HepG2 (cell line): ENCODE data around the gene GPC6. TPM values are rescaled to one million over a fixed set of nuclear protein-coding genes. Genes with fewer than 3 reads are reported as not detected.

ENCODE experiments used
- ADNP ChIP-seq: sonication (generic); formaldehyde crosslinking; IDR thresholded peaks from 2 replicates; pipeline ENCODE4 v1.4.0; 2020; ENCODE audit warnings: missing genetic modification reagents
- BCL6 ChIP-seq: IDR thresholded peaks from 2 replicates; pipeline ENCODE4 v1.6.1; 2016; ENCODE audit warnings: missing genetic modification reagents, missing compliant biosample characterization
- FIP1L1 ChIP-seq: fragments of 200-400 bp; formaldehyde crosslinking; IDR thresholded peaks from 2 replicates; pipeline ENCODE4 v1.6.1; 2018; ENCODE audit warnings: low read depth, mild to moderate bottlenecking, low read length, moderate library complexity, borderline replicate concordance; ENCODE audit not compliant: insufficient read depth
- KLF16 ChIP-seq, 2 experiments: sonication (generic) in 1 of 2; formaldehyde crosslinking in 1 of 2; IDR thresholded peaks; 2 replicates each; pipeline versions ENCODE4 v1.6.1 to v1.8.0; 2016 to 2023; ENCODE audit warnings: missing genetic modification reagents in 2 of 2, missing compliant biosample characterization in 1 of 2
- NFIC ChIP-seq: IDR thresholded peaks from 2 replicates; pipeline ENCODE4 v1.6.1; 2012; ENCODE audit warnings: mild to moderate bottlenecking, low read length, inconsistent platforms
- PPARG ChIP-seq: conservative IDR thresholded peaks from 2 replicates; pipeline ENCODE4 v1.6.1; 2016; ENCODE audit warnings: missing biosample characterization, missing genetic modification reagents
- SAFB2 ChIP-seq: sonication (generic); formaldehyde crosslinking; IDR thresholded peaks from 2 replicates; pipeline ENCODE4 v1.5.1; 2020; ENCODE audit warnings: missing genetic modification reagents, low read depth, mild to moderate bottlenecking, borderline replicate concordance
- SRSF1 ChIP-seq: fragments of 200-400 bp; formaldehyde crosslinking; optimal IDR thresholded peaks from 2 replicates; pipeline ENCODE3; 2017; ENCODE audit warnings: mild to moderate bottlenecking, low read depth, low read length, moderate library complexity
- ZFP62 ChIP-seq: sonication (generic); formaldehyde crosslinking; IDR thresholded peaks from 2 replicates; pipeline ENCODE4 v1.4.0; 2020; ENCODE audit warnings: missing genetic modification reagents
- ZNF30 ChIP-seq: sonication (generic); formaldehyde crosslinking; IDR thresholded peaks from 2 replicates; pipeline ENCODE4 v1.5.0; 2020; ENCODE audit warnings: mild to moderate bottlenecking, missing genetic modification reagents
- ZNF543 ChIP-seq: sonication (generic); formaldehyde crosslinking; IDR thresholded peaks from 2 replicates; pipeline ENCODE4 v1.4.0; 2020; ENCODE audit warnings: mild to moderate bottlenecking, missing genetic modification reagents
- ZNF891 ChIP-seq: sonication (generic); formaldehyde crosslinking; IDR thresholded peaks from 2 replicates; pipeline ENCODE4 v1.5.0; 2020; ENCODE audit warnings: mild to moderate bottlenecking, missing genetic modification reagents
- polyA plus RNA-seq, 8 experiments: library from polyadenylated mRNA; depleted of rRNA in 3 of 8; stranded (reverse) in 7 of 8; unstranded in 1 of 8; fragments of >200 nt; fragmentation: Illumina TruSeq in 4 of 8; extraction: Trizol in 4 of 8; gene quantifications; 2 replicates each; pipeline versions ENCODE4 v1.2.1 to v1.2.3, GENCODE V29; 2011 to 2016; ENCODE audit warnings: low read depth in 4 of 8, missing spikeins in 1 of 8, mixed read lengths in 1 of 8; ENCODE audit not compliant: insufficient read depth in 1 of 8
- total RNA-seq, 5 experiments: library from RNA; depleted of rRNA; stranded (reverse); fragments of >200 nt; fragmentation: Illumina TruSeq; extraction: Trizol; gene quantifications; 2 replicates each; pipeline ENCODE4 v1.2.3, GENCODE V29; 2016; ENCODE audit warnings: low read depth in 1 of 5
- TF ChIP-seq, protein P1 (sequence below): IDR thresholded peaks from 2 replicates; pipeline ENCODE4 v1.4.0; 2020; ENCODE audit warnings: mild to moderate bottlenecking, missing genetic modification reagents
- TF ChIP-seq, protein P2 (sequence below): sonication (generic); formaldehyde crosslinking; IDR thresholded peaks from 2 replicates; pipeline ENCODE4 v1.4.0; 2020; ENCODE audit warnings: mild to moderate bottlenecking, missing genetic modification reagents, borderline replicate concordance
- TF ChIP-seq, protein P3 (sequence below): sonication (generic); formaldehyde crosslinking; IDR thresholded peaks from 2 replicates; pipeline ENCODE4 v1.8.0; 2022; ENCODE audit warnings: mild to moderate bottlenecking, missing genetic modification reagents
- TF ChIP-seq, protein P4 (sequence below): sonication (generic); formaldehyde crosslinking; IDR thresholded peaks from 2 replicates; pipeline ENCODE4 v1.9.0; 2021; ENCODE audit warnings: missing genetic modification reagents, borderline replicate concordance
- TF ChIP-seq, protein P5 (sequence below): sonication (generic); formaldehyde crosslinking; IDR thresholded peaks from 2 replicates; pipeline ENCODE4 v1.5.1; 2020; ENCODE audit warnings: missing genetic modification reagents, mild to moderate bottlenecking, borderline replicate concordance

The GPC6 gene
- total and polyA plus RNA-seq, 2 of the 13 experiments (the other 11 are each of a cell fraction or from before 2014, with no cell fraction given), result 24.5 to 33.9 TPM

DNA sequence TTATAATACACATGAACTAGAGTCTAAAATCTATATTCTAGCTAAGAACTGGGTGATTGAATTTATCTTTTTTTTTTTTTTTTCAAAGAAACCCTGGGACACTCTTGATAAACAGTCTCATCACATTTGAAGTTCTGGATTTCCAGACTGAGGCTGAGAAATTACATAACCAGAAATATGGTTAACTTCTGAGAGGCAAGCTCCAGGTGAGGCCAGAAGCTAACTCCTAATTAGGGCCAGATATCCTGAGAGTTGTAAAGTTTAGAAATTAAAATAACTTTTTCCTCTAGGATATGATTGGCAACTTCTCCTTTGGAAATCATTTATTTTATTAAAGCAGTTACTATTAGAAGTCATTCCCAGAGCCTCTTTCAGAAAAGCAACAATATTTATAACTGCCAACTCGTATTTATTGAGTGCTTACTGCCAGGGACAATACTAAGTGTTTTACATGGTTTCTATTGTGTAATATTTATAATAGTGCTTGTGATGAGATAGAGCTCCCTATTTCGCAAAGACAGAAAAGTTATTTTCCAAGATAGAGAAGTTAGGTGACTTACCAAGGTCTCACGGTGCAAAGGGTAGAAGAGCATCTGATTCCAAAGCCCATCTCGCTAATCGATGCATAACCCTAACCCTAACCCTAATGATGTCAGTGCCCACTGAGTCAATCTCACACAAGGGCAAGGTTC is 1065.2 kb downstream of the GPC6 start (continued):
- TF ChIP-seq, protein P1, sequence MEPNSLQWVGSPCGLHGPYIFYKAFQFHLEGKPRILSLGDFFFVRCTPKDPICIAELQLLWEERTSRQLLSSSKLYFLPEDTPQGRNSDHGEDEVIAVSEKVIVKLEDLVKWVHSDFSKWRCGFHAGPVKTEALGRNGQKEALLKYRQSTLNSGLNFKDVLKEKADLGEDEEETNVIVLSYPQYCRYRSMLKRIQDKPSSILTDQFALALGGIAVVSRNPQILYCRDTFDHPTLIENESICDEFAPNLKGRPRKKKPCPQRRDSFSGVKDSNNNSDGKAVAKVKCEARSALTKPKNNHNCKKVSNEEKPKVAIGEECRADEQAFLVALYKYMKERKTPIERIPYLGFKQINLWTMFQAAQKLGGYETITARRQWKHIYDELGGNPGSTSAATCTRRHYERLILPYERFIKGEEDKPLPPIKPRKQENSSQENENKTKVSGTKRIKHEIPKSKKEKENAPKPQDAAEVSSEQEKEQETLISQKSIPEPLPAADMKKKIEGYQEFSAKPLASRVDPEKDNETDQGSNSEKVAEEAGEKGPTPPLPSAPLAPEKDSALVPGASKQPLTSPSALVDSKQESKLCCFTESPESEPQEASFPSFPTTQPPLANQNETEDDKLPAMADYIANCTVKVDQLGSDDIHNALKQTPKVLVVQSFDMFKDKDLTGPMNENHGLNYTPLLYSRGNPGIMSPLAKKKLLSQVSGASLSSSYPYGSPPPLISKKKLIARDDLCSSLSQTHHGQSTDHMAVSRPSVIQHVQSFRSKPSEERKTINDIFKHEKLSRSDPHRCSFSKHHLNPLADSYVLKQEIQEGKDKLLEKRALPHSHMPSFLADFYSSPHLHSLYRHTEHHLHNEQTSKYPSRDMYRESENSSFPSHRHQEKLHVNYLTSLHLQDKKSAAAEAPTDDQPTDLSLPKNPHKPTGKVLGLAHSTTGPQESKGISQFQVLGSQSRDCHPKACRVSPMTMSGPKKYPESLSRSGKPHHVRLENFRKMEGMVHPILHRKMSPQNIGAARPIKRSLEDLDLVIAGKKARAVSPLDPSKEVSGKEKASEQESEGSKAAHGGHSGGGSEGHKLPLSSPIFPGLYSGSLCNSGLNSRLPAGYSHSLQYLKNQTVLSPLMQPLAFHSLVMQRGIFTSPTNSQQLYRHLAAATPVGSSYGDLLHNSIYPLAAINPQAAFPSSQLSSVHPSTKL (CRISPR knock-in tag), result peak; percentile 99
- TF ChIP-seq, protein P2, sequence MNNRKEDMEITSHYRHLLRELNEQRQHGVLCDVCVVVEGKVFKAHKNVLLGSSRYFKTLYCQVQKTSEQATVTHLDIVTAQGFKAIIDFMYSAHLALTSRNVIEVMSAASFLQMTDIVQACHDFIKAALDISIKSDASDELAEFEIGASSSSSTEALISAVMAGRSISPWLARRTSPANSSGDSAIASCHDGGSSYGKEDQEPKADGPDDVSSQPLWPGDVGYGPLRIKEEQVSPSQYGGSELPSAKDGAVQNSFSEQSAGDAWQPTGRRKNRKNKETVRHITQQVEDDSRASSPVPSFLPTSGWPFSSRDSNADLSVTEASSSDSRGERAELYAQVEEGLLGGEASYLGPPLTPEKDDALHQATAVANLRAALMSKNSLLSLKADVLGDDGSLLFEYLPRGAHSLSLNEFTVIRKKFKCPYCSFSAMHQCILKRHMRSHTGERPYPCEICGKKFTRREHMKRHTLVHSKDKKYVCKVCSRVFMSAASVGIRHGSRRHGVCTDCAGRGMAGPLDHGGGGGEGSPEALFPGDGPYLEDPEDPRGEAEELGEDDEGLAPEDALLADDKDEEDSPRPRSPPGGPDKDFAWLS (CRISPR knock-in tag), result no peak
- TF ChIP-seq FIP1L1 (no peak), ADNP (CRISPR knock-in tag) (no peak), ZNF891 (CRISPR knock-in tag) (no peak), ZFP62 (CRISPR knock-in tag) (no peak), ZNF543 (no peak), KLF16 (CRISPR knock-in tag; IDR thresholded peaks at IDR 0.05) (peak in 1 of 2 experiments; percentile 88; a peak in 2 of 4 replicates), NFIC (peak; percentile 96), BCL6 (peak; percentile 95), SRSF1 (no peak), SAFB2 (CRISPR knock-in tag) (no peak), PPARG (CRISPR knock-in tag) (peak; percentile 100), ZNF30 (CRISPR knock-in tag) (no peak)
- TF ChIP-seq, protein P3, sequence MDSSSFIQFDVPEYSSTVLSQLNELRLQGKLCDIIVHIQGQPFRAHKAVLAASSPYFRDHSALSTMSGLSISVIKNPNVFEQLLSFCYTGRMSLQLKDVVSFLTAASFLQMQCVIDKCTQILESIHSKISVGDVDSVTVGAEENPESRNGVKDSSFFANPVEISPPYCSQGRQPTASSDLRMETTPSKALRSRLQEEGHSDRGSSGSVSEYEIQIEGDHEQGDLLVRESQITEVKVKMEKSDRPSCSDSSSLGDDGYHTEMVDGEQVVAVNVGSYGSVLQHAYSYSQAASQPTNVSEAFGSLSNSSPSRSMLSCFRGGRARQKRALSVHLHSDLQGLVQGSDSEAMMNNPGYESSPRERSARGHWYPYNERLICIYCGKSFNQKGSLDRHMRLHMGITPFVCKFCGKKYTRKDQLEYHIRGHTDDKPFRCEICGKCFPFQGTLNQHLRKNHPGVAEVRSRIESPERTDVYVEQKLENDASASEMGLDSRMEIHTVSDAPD (CRISPR knock-in tag), result 0 out of 2 replicates have a peak, but pooled peaks have one; percentile 72
- TF ChIP-seq, protein P4, sequence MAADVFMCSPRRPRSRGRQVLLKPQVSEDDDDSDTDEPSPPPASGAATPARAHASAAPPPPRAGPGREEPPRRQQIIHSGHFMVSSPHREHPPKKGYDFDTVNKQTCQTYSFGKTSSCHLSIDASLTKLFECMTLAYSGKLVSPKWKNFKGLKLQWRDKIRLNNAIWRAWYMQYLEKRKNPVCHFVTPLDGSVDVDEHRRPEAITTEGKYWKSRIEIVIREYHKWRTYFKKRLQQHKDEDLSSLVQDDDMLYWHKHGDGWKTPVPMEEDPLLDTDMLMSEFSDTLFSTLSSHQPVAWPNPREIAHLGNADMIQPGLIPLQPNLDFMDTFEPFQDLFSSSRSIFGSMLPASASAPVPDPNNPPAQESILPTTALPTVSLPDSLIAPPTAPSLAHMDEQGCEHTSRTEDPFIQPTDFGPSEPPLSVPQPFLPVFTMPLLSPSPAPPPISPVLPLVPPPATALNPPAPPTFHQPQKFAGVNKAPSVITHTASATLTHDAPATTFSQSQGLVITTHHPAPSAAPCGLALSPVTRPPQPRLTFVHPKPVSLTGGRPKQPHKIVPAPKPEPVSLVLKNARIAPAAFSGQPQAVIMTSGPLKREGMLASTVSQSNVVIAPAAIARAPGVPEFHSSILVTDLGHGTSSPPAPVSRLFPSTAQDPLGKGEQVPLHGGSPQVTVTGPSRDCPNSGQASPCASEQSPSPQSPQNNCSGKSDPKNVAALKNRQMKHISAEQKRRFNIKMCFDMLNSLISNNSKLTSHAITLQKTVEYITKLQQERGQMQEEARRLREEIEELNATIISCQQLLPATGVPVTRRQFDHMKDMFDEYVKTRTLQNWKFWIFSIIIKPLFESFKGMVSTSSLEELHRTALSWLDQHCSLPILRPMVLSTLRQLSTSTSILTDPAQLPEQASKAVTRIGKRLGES (CRISPR knock-in tag), result no peak
- TF ChIP-seq, protein P5, sequence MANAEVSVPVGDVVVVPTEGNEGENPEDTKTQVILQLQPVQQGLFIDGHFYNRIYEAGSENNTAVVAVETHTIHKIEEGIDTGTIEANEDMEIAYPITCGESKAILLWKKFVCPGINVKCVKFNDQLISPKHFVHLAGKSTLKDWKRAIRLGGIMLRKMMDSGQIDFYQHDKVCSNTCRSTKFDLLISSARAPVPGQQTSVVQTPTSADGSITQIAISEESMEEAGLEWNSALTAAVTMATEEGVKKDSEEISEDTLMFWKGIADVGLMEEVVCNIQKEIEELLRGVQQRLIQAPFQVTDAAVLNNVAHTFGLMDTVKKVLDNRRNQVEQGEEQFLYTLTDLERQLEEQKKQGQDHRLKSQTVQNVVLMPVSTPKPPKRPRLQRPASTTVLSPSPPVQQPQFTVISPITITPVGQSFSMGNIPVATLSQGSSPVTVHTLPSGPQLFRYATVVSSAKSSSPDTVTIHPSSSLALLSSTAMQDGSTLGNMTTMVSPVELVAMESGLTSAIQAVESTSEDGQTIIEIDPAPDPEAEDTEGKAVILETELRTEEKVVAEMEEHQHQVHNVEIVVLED (CRISPR knock-in tag), result no peak
